Hindlimb muscle (tissue), 1 donor: Measurements from ENCODE around the gene SLC25A11. TPM values are rescaled to one million over a fixed set of nuclear protein-coding genes. Genes with fewer than 3 reads are reported as not detected.
A peak's percentile ranks its signal among the peaks of the same experiment; 100 is the strongest.
"Not testable (repeated sequence)": the region's sequence is repeated elsewhere in the genome, so short reads cannot be mapped to it uniquely, and the experiment has no call there.

Experiments
- DNase-seq: peaks from one replicate; pipeline ENCODE4 v3.0.0-alpha.2; 2013
- polyA plus RNA-seq: library from polyadenylated mRNA; unstranded; fragments of 120-200 nt; gene quantifications from one replicate; pipeline ENCODE4 v1.2.1, GENCODE V29; 2013; ENCODE audit not compliant: insufficient read length

Gene SLC25A11
- polyA plus RNA-seq, 1 donor = 57.1 TPM

DNA sequence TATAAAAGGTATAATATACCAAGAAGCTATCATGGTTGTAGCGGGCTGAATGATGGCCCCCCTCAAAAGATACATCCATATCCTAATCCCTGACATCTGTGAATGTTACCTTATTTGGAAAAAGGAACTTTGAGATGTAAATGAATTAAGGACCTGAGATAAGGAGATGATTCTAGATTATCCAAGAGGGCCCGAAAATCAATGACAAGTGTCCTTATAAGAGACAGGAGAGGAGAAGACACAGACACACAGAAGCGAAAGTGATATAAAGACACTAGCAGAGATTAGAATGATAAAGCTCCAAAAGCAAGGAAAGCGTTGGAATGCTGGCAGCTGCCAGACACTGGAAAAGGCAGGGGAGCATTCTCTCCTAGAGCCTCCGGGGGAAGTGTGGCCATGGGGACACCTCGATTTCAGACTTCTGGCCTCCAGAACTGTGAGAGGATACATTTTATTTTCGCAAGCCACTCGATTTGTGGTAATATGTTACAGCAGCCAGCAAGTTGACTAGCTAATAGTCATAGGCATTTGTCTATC is 20.3 kb downstream of the SLC25A11 start:
- no peak for DNase-seq

DNA sequence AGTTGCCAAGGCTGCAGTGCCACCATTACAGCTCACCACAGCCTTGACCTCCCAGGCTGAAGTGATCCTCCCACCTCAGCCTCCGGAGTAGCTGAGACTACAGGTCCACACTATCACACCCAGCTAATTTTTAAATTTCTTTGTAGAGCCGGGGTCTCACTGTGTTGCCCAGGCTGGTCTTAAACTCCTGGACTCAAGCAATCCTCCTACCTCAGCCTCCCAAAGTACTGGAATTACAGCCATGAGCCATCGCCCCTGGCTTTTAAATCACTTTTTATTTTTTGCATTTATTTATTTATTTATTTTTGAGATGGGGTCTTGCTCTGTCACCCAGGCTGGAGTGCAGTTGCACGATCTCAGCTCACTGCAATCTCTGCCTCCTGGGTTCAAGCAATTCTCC is 25.3 kb downstream of the SLC25A11 start:
- not testable (repeated sequence) for DNase-seq

DNA sequence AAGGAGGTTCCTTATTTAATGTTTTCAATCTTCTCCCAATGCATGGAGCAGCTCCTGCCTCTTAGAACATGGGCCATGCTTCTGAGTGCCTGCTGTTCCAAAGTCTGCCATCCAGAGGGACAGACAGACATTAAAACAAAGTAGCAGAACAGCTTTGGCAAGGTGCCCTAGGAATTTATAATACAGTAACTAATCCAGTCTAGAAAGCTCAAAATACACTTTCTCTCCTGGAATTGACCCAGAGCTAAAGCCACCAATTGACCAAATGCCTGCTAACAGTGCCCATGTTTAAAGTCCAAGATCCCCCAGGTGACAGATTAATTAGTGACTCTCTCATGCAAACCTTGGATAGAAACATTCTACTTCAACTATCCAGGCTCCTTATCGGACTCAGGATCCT is 25.9 kb downstream of the SLC25A11 start:
- no peak for DNase-seq

GRCh38 chr17:4908711-4909496 is 30.9 kb downstream of the SLC25A11 start:
- DNase-seq = peak; percentile 90

DNA sequence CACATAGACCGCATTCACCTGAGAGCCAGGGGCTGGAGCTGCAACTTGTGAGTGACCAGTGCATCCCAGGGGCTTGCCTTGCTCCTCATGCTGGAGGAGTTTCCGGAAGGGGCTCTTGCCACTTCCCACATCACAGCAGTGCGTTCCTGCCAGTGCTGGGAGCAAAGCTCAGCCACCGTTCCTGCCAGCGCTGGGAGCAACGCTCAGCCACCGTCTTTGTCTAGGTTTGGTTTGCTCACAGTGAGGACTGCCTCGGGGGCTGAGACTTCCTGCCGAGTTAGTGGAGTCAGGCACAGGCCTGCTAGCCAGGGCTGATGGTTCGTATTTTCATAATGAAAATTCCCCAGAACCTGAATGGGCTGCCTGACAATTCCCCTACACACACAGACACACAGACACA is 31.5 kb downstream of the SLC25A11 start:
- no peak for DNase-seq

- not testable (repeated sequence) for DNase-seq
Observed at GRCh38 chr17:4906642-4907041, 33.2 kb downstream of the SLC25A11 start.

GRCh38 chr17:4903051-4903818 is 36.6 kb downstream of the SLC25A11 start, which contains the start of gene CHRNE:
CHRNE (minus strand) TSS chr17:4903098; CDS start chr17:4903063, 35 bp downstream.
- peak; percentile 80 for DNase-seq

- DNase-seq = no peak
Observed at GRCh38 chr17:4902540-4902939, 37.3 kb downstream of the SLC25A11 start.

- DNase-seq = peak; percentile 49
Observed at GRCh38 chr17:4901648-4902344, 38.0 kb downstream of the SLC25A11 start.

GRCh38 chr17:4901108-4901647 is 38.7 kb downstream of the SLC25A11 start:
- DNase-seq = no peak

- peak; percentile 61 for DNase-seq
Observed at GRCh38 chr17:4900231-4901107, 39.4 kb downstream of the SLC25A11 start.

DNA sequence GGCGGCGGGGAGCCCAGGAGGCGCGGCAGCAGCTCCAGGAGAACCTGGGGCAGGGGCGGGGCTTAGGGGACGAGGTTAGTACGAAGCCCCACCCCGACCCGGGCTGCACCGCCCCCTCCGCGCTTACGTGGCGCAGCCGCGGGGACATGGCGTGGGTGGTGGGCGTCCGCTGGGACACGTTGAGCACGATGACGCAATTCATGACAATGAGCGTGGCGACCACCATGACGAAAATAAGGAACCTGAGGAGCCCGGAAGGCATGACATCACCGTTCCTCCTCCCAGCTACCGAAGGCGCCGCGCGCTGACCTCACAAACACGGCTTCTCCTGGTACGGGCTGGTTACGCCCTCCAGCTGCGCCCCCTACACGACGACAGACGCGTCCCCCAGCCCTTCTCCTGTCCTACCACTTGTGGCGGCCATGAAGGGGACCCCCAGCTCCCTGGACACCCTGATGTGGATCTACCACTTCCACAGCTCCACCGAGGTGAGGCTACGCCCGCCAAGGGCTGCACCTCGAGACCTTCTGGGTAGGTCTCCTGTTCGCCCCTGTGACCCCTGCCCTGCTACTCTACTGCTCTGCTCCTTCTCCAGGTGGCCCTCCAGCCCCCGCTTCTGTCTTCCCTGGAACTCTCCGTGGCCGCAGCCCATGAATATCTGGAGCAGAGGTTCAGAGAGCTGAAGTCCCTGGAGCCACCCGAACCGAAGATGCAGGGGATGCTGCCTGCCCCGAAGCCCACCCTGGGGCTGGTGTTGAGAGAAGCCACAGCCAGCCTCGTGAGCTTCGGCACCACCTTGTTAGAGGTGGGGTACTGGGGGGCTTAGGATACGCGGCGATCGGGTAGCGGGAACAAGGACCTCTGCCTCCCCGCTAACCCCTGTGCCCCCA is 40.3 kb downstream of the SLC25A11 start, which contains the start of gene C17orf107:
C17orf107 (plus strand) TSS at position 196 of the 890 bp plus-strand sequence; CDS start at position 423, 227 bp downstream.
- DNase-seq = peak; percentile 79

DNA sequence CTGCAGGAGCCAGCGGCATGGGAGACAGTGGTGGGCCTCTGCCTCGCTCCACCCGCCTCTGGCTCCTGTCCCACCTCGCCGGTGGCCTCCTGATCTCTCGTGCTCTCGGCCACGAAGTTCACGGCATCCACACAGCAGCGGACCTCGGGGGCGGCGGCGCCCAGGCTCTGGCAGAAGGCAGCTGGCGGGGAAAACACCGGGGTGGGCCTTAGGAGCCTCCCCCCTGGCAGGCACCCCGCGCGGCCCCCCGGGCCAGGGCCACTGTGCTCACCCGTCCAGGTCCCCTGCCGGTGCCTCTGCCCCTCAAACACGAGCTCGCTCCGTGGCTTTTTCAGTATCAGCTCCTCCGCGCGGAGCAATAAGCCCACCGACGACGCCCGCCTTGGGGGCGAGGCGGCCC is 40.9 kb downstream of the SLC25A11 start:
- no peak for DNase-seq

DNA sequence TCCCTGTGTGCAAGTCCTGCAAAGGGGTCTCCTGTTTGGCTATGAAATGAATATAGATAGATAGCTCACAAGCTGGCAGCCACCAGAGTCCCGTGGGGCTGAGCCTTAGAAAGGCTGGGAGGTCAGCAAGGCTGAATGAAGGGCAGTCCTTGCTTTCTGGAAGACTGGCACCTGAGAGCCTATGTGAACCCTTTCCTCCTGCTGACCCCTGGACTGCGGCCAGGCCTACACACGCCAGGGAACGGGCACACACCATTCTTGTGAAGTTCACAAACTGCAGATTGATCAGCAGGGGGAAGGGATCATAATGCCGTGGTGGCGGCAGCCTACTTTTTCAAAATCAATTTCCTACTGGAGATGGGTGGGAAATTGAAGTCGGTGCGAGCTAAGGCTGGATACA is 41.5 kb downstream of the SLC25A11 start:
- no peak for DNase-seq

DNA sequence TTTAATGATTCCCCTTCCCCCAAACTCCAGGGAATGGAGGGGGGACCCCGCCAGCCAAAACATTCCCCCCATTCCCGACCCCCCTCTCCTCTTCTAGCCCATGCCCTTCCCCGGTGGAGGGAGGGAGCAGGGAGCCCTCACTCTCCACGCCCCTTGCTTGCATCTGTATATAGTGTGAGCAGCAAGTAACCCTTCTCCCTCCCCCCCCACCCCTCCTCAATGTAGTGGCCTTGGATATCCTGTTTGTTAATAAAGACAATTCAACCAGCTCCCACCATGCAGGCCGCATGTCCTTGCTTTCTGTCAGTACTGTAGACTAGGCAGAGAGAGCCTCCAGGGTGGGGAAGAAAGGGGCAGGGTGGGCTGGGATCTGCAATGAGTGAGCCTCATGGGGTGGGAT is 42.1 kb downstream of the SLC25A11 start:
- DNase-seq = no peak

DNA sequence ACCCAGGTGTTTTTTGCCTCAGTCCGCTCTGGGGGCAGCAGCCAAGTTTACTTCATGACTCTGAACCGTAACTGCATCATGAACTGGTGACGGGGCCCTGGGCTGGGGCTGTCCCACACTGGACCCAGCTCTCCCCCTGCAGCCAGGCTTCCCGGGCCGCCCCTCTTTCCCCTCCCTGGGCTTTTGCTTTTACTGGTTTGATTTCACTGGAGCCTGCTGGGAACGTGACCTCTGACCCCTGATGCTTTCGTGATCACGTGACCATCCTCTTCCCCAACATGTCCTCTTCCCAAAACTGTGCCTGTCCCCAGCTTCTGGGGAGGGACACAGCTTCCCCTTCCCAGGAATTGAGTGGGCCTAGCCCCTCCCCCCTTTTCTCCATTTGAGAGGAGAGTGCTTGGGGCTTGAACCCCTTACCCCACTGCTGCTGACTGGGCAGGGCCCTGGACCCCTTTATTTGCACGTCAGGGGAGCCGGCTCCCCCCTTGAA is 42.6 kb downstream of the SLC25A11 start:
- no peak for DNase-seq

DNA sequence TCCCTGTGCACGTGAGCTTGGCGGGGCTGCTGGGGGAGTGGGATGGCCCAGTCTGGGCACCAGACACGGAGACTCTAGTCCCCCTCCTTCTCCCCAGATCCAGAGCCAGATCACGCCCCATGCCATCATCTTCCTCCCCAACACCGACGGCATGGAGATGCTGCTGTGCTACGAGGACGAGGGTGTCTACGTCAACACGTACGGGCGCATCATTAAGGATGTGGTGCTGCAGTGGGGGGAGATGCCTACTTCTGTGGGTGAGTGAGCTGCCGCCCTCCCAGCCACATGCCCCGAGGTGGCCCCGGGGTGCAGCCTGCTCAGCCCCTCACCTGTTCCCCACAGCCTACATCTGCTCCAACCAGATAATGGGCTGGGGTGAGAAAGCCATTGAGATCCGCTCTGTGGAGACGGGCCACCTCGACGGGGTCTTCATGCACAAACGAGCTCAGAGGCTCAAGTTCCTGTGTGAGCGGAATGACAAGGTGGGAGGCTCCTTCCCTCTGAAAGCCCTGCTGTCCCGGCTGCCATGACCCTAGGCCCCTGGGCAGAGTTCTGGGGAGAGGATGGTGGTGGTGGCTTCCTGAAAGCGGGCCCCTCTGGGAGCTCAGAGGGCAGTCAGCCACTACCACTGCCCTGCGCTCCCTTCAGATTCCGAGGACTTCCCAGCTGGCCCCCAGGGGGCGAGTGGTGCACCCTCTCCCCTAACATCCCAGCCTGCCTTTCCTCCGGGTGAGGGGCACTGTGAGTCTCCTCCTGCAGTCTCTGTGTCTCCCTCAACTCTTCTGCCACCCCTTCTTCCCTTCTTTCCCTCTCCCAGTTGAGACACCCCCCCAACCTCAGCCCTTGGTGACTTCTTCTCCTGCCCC is 43.3 kb downstream of the SLC25A11 start:
- DNase-seq = no peak

GRCh38 chr17:4895657-4896331 is 44.1 kb downstream of the SLC25A11 start:
- DNase-seq = no peak
